Measurements from ENCODE around the gene PNPLA5. TPM values are rescaled to one million over a fixed set of nuclear protein-coding genes. Genes with fewer than 3 reads are reported as not detected.

Gene PNPLA5
- total RNA-seq, 1 experiment from 2014 or later = 5.3 TPM

GRCh38 chr22:43887391-43887790 is 4.4 kb downstream of the PNPLA5 start:
- no peak for ATAC-seq
- H3K4me3 Mint-ChIP-seq = no peak overlapping the region
- peaks cover 12% of the 10 kb centered on the region for H3K27me3 Mint-ChIP-seq (ENCODE audit: low read depth)
- H3K27ac Mint-ChIP-seq = no peak overlapping the region
- no peaks in the 10 kb centered on the region for H3K9me3 Mint-ChIP-seq
- peaks cover 4% of the 10 kb centered on the region for H3K4me1 Mint-ChIP-seq
- no peak for DNase-seq (ENCODE audit: low spot score)
- POLR2A ChIA-PET = no interaction called here
- CTCF ChIA-PET = no interaction called here
- no peaks in the 10 kb centered on the region; the same call in 1 of the 2 replicates for H3K36me3 Mint-ChIP-seq
- TF ChIP-seq TP53 (CRISPR knock-in tag; IDR thresholded peaks at IDR 0.05) (no peak), ZBTB21 (CRISPR knock-in tag; IDR thresholded peaks at IDR 0.05; ENCODE audit: borderline replicate concordance) (no peak), SMAD4 (CRISPR knock-in tag; IDR thresholded peaks at IDR 0.05) (no peak), KAT7 (CRISPR knock-in tag; IDR thresholded peaks at IDR 0.05; ENCODE audit: borderline replicate concordance) (no peak), MAX (CRISPR knock-in tag; IDR thresholded peaks at IDR 0.05) (no peak), ZNF416 (CRISPR knock-in tag; IDR thresholded peaks at IDR 0.05) (no peak), SMAD3 (CRISPR knock-in tag; IDR thresholded peaks at IDR 0.05; ENCODE audit: borderline replicate concordance) (no peak), NR1H2 (CRISPR knock-in tag; IDR thresholded peaks at IDR 0.05) (no peak), HMGA2 (CRISPR knock-in tag; IDR thresholded peaks at IDR 0.05) (no peak), RORB (CRISPR knock-in tag; IDR thresholded peaks at IDR 0.05) (no peak), PRDM15 (CRISPR knock-in tag; IDR thresholded peaks at IDR 0.05) (no peak), TEAD4 (CRISPR knock-in tag; IDR thresholded peaks at IDR 0.05) (no peak), NFYB (CRISPR knock-in tag; conservative IDR thresholded peaks at IDR 0.05; ENCODE audit: low read depth) (no peak), ZNF232 (CRISPR knock-in tag; IDR thresholded peaks at IDR 0.05) (no peak), JUN (CRISPR knock-in tag; IDR thresholded peaks at IDR 0.05) (no peak)

- no peak overlapping the region for H3K4me3 Mint-ChIP-seq
- ATAC-seq (no peak), DNase-seq (ENCODE audit: low spot score) (no peak)
- no peak overlapping the region for H3K27ac Mint-ChIP-seq
- H3K4me1 Mint-ChIP-seq = peaks cover 4% of the 10 kb centered on the region
- H3K36me3 Mint-ChIP-seq = no peaks in the 10 kb centered on the region; the same call in 1 of the 2 replicates
- TF ChIP-seq CBFB (CRISPR knock-in tag; IDR thresholded peaks at IDR 0.05; ENCODE audit: low read depth) = no peak
- TF ChIP-seq ATF6 (CRISPR knock-in tag; IDR thresholded peaks at IDR 0.05) = no peak
- TF ChIP-seq ETV6 (CRISPR knock-in tag; IDR thresholded peaks at IDR 0.05) = no peak
- no peak for TF ChIP-seq KAT7 (CRISPR knock-in tag; IDR thresholded peaks at IDR 0.05; ENCODE audit: borderline replicate concordance)
- no peak for TF ChIP-seq HMGA2 (CRISPR knock-in tag; IDR thresholded peaks at IDR 0.05)
- no peak for TF ChIP-seq ZNF263 (CRISPR knock-in tag; IDR thresholded peaks at IDR 0.05; ENCODE audit: low read depth)
- no peak for TF ChIP-seq AR (CRISPR knock-in tag; IDR thresholded peaks at IDR 0.05)
- no peak for TF ChIP-seq E2F5 (CRISPR knock-in tag; IDR thresholded peaks at IDR 0.05)
- no peak for TF ChIP-seq ERG (CRISPR knock-in tag; IDR thresholded peaks at IDR 0.05)
- peaks cover 12% of the 10 kb centered on the region for H3K27me3 Mint-ChIP-seq (ENCODE audit: low read depth)
- H3K9me3 Mint-ChIP-seq = no peaks in the 10 kb centered on the region
- CTCF ChIA-PET = no interaction called here
- POLR2A ChIA-PET = no interaction called here
These were observed 5.6 kb downstream of the PNPLA5 start for GRCh38 chr22:43886231-43886630.
